A549 (cell line): ENCODE results near the gene ZNF135. TPM values are rescaled to one million over a fixed set of nuclear protein-coding genes. Genes with fewer than 3 reads are reported as not detected.

Experiments used
- ATAC-seq, 2 experiments: fragments of 200-7000 bp in 1 of 2; fragments of >200 bp in 1 of 2; cut with Nextera tagmentation in 1 of 2; cut with Tn5 transposase in 1 of 2; 3 replicates each; pipeline versions ENCODE4 v1.8.0 to v1.9.1; 2018 to 2020; ENCODE audit warnings: mild to moderate bottlenecking in 1 of 2, moderate library complexity in 1 of 2
- CTCF ChIA-PET: fragments of 300-600 bp; sonication (Branson Sonifier 250); formaldehyde crosslinking; extraction: SDS; loops from one replicate; lab custom pipeline; 2021; ENCODE audit warnings: antibody characterized with exemption, inconsistent platforms; lab: Yijun Ruan, JAX
- POLR2A ChIA-PET: fragments of 350-600 bp; formaldehyde crosslinking; extraction: SDS; loops from one replicate; lab custom pipeline; 2021; ENCODE audit warnings: antibody characterized with exemption, inconsistent platforms; lab: Yijun Ruan, JAX
- DNase-seq, 2 experiments: peaks; one replicate each; pipeline versions ENCODE4 v3.0.0 to v3.0.0-alpha.2; 2011 to 2016; ENCODE audit warnings: low read depth in 1 of 2, low spot score in 1 of 2
- FAIRE-seq: peaks from 2 replicates; lab custom pipeline; 2011; peaks lifted over from hg19 to GRCh38; lab: Jason Lieb, UNC
- H3K27ac ChIP-seq, 2 experiments: fragments of >200 bp; sonication (Bioruptor Twin); formaldehyde crosslinking; 3 replicates each; pipeline ENCODE4 v1.5.1; 2016 to 2017
- H3K4me1 ChIP-seq: fragments of >200 bp; sonication (Bioruptor Twin); formaldehyde crosslinking; 3 replicates; pipeline ENCODE4 v1.6.1; 2016
- H3K4me2 ChIP-seq: fragments of >200 bp; sonication (Bioruptor Twin); formaldehyde crosslinking; 3 replicates; pipeline ENCODE4 v1.6.1; 2016
- H3K4me3 ChIP-seq: fragments of >200 bp; sonication (Bioruptor Twin); formaldehyde crosslinking; 3 replicates; pipeline ENCODE4 v1.5.1; 2016
- H3K9me3 ChIP-seq: fragments of >200 bp; sonication (Bioruptor Twin); formaldehyde crosslinking; 3 replicates; pipeline ENCODE4 v1.6.1; 2016
- BCL3 ChIP-seq: fragments of >200 bp; sonication (Bioruptor Twin); formaldehyde crosslinking; IDR thresholded peaks from 3 replicates; pipeline ENCODE4 v1.6.1; 2016
- CBX8 ChIP-seq: fragments of 200-600 bp; sonication (generic); IDR thresholded peaks from 2 replicates; pipeline ENCODE4 v1.6.1; 2016
- CEBPB ChIP-seq, 2 experiments: fragments of >200 bp in 1 of 2; sonication (Bioruptor Twin) in 1 of 2; formaldehyde crosslinking in 1 of 2; IDR thresholded peaks; 2 replicates each; pipeline ENCODE4 v1.6.1; 2012 to 2016
- E2F6 ChIP-seq: IDR thresholded peaks from 2 replicates; pipeline ENCODE4 v1.6.1; 2012; ENCODE audit warnings: low read depth, borderline replicate concordance
- EHMT2 ChIP-seq: fragments of 200-600 bp; sonication (generic); IDR thresholded peaks from 2 replicates; pipeline ENCODE4 v1.6.1; 2016; ENCODE audit warnings: antibody characterized with exemption, low read depth, mild to moderate bottlenecking, moderate library complexity
- ELK1 ChIP-seq: fragments of 150-350 bp; IDR thresholded peaks from 2 replicates; pipeline ENCODE4 v1.6.1; 2014; ENCODE audit warnings: low read depth, mild to moderate bottlenecking, low read length
- FOSB ChIP-seq: fragments of 250-450 bp; sonication (Bioruptor Pico); IDR thresholded peaks from 2 replicates; pipeline ENCODE4 v1.5.0; 2020; ENCODE audit warnings: mild to moderate bottlenecking, moderate library complexity
- FOSL2 ChIP-seq, 2 experiments: fragments of 450-650 bp in 1 of 2; fragments of >200 bp in 1 of 2; sonication (Bioruptor Twin) in 1 of 2; formaldehyde crosslinking; IDR thresholded peaks; 2 replicates each; pipeline versions ENCODE4 v1.5.0 to v1.6.1; 2016 to 2020; ENCODE audit warnings: mild to moderate bottlenecking in 1 of 2, moderate library complexity in 1 of 2
- HDAC2 ChIP-seq: fragments of 200-600 bp; sonication (generic); IDR thresholded peaks from 2 replicates; pipeline ENCODE4 v1.6.1; 2016
- HES2 ChIP-seq: fragments of >200 bp; sonication (Bioruptor Twin); formaldehyde crosslinking; IDR thresholded peaks from 2 replicates; pipeline ENCODE4 v1.6.1; 2016
- HEYL ChIP-seq: fragments of 250-450 bp; sonication (Bioruptor Pico); IDR thresholded peaks from 2 replicates; pipeline ENCODE4 v1.8.0; 2021; ENCODE audit warnings: mild to moderate bottlenecking, moderate library complexity
- HOXB13 ChIP-seq: fragments of 250-450 bp; sonication (Bioruptor Pico); IDR thresholded peaks from 2 replicates; pipeline ENCODE4 v1.5.0; 2020; ENCODE audit warnings: low read depth, mild to moderate bottlenecking, moderate library complexity
- HOXB5 ChIP-seq: fragments of 250-450 bp; sonication (Bioruptor Pico); IDR thresholded peaks from 2 replicates; pipeline ENCODE4 v1.5.0; 2020; ENCODE audit warnings: mild to moderate bottlenecking, moderate library complexity
- JUNB ChIP-seq: fragments of >200 bp; sonication (Bioruptor Twin); formaldehyde crosslinking; IDR thresholded peaks from 2 replicates; pipeline ENCODE4 v1.6.1; 2016
- KDM1A ChIP-seq: fragments of 200-600 bp; sonication (generic); IDR thresholded peaks from 2 replicates; pipeline ENCODE4 v1.6.1; 2016; ENCODE audit warnings: low read depth, mild to moderate bottlenecking
- KDM5A ChIP-seq: fragments of 200-600 bp; sonication (generic); IDR thresholded peaks from 2 replicates; pipeline ENCODE4 v1.6.1; 2016; ENCODE audit warnings: antibody characterized with exemption, mild to moderate bottlenecking
- MAX ChIP-seq: IDR thresholded peaks from 2 replicates; pipeline ENCODE4 v1.6.1; 2012
- MAZ ChIP-seq: fragments of 150-350 bp; IDR thresholded peaks from 2 replicates; pipeline ENCODE4 v1.6.1; 2014; ENCODE audit warnings: antibody characterized with exemption, low read depth, low read length, borderline replicate concordance
- NFE2L2 ChIP-seq: fragments of 150-350 bp; conservative IDR thresholded peaks from 2 replicates; pipeline ENCODE4 v1.6.1; 2014; ENCODE audit warnings: low read length
- NR3C1 ChIP-seq: fragments of >200 bp; sonication (Bioruptor Twin); formaldehyde crosslinking; IDR thresholded peaks from 3 replicates; pipeline ENCODE4 v1.6.1; 2017
- PHF8 ChIP-seq: fragments of 200-600 bp; sonication (generic); IDR thresholded peaks from 2 replicates; pipeline ENCODE4 v1.6.1; 2016; ENCODE audit warnings: low read depth, mild to moderate bottlenecking, antibody characterized with exemption, moderate library complexity, borderline replicate concordance
- RARB ChIP-seq: fragments of 250-450 bp; sonication (Bioruptor Pico); IDR thresholded peaks from 2 replicates; pipeline ENCODE4 v1.8.0; 2021; ENCODE audit warnings: mild to moderate bottlenecking, moderate library complexity
- RFX5 ChIP-seq: fragments of 450-650 bp; IDR thresholded peaks from 2 replicates; pipeline ENCODE4 v1.7.1; 2014; ENCODE audit warnings: antibody characterized with exemption, mild to moderate bottlenecking, moderate library complexity
- RNF2 ChIP-seq: fragments of 200-600 bp; sonication (generic); IDR thresholded peaks from 2 replicates; pipeline ENCODE4 v1.6.1; 2016; ENCODE audit warnings: low read depth, mild to moderate bottlenecking, antibody characterized with exemption, moderate library complexity, borderline replicate concordance
- USF2 ChIP-seq: fragments of 450-650 bp; IDR thresholded peaks from 2 replicates; pipeline ENCODE4 v1.6.1; 2014; ENCODE audit warnings: antibody characterized with exemption
- ZFP36 ChIP-seq: fragments of 450-650 bp; IDR thresholded peaks from 2 replicates; pipeline ENCODE4 v1.6.1; 2014; ENCODE audit warnings: borderline replicate concordance; ENCODE audit not compliant: partially characterized antibody
- ZNF302 ChIP-seq: fragments of 250-450 bp; sonication (Bioruptor Pico); IDR thresholded peaks from 2 replicates; pipeline ENCODE4 v1.9.0; 2021; ENCODE audit warnings: inconsistent platforms, mild to moderate bottlenecking, moderate library complexity
- WGBS: methylation state at CpG from one replicate; pipeline ENCODE4 v1.1.6; 2017; ENCODE audit errors: missing lambda C conversion rate; 5-methylcytosine and 5-hydroxymethylcytosine counted together
- polyA plus RNA-seq, 4 experiments: library from polyadenylated mRNA; depleted of rRNA in 3 of 4; stranded (reverse); fragments of >200 nt; fragmentation: RNase III in 1 of 4; extraction: RNeasy Plus Mini Kit Qiagen cat#74134 plus additional on column Dnase treatment in 1 of 4; gene quantifications; 2 replicates in 3 of 4; 3 replicates in 1 of 4; pipeline ENCODE4 v1.2.3, GENCODE V29; 2011 to 2017

ZNF135 gene
- polyA plus RNA-seq, 2 of the 4 experiments (the other 2 are of a cell fraction), result not detected

GRCh38 chr19:58038688-58039204 is 20.3 kb upstream of the ZNF135 start:
- H3K4me3 ChIP-seq, result no peak overlapping the region
- DNase-seq (no peak), FAIRE-seq (no peak), ATAC-seq (no peak)
- H3K27ac ChIP-seq, result no peak overlapping the region
- ChIA-PET CTCF (no interaction called here), POLR2A (no interaction called here)
- H3K4me1 ChIP-seq, result no peaks in the 10 kb centered on the region
- H3K4me2 ChIP-seq, result no peak overlapping the region
- WGBS, result 17% methylated on average over 8 of the region's 8 CpGs
- H3K9me3 ChIP-seq, result peaks cover 76% of the 10 kb centered on the region
- TF ChIP-seq FOSL2 (IDR thresholded peaks at IDR 0.05), result no peak
- TF ChIP-seq FOSL2 (CRISPR knock-in tag; IDR thresholded peaks at IDR 0.05), result no peak
- no peak for TF ChIP-seq ELK1
- TF ChIP-seq E2F6, result no peak
- TF ChIP-seq HOXB5 (CRISPR knock-in tag), result no peak
- TF ChIP-seq RARB (CRISPR knock-in tag), result no peak
- no peak for TF ChIP-seq RFX5
- no peak for TF ChIP-seq JUNB
- TF ChIP-seq BCL3, result no peak
- no peak for TF ChIP-seq EHMT2
- no peak for TF ChIP-seq NR3C1
- no peak for TF ChIP-seq ZFP36
- TF ChIP-seq MAX, result no peak
- no peak for TF ChIP-seq HES2
- TF ChIP-seq MAZ, result no peak

- TF ChIP-seq HEYL (CRISPR knock-in tag) (no peak), HOXB13 (CRISPR knock-in tag) (no peak), JUNB (no peak), KDM5A (no peak), CEBPB (IDR thresholded peaks at IDR 0.05) (no peak), ZNF302 (no peak), MAZ (no peak), NFE2L2 (no peak), FOSB (CRISPR knock-in tag) (no peak), USF2 (no peak), HDAC2 (no peak), PHF8 (no peak), RNF2 (no peak), RFX5 (no peak), FOSL2 (IDR thresholded peaks at IDR 0.05) (no peak), FOSL2 (CRISPR knock-in tag; IDR thresholded peaks at IDR 0.05) (no peak), CBX8 (no peak), KDM1A (no peak), HOXB5 (CRISPR knock-in tag) (no peak)
- TF ChIP-seq, all 56 proteins: peak for 0
- FAIRE-seq, result no peak
- WGBS, result 43% methylated on average over 21 of the region's 21 CpGs
- Histone ChIP-seq H3K9me3 (peaks cover 78% of the 10 kb centered on the region), H3K4me1 (no peaks in the 10 kb centered on the region), H3K4me2 (no peak overlapping the region), H3K27ac (no peak overlapping the region), H3K4me3 (no peak overlapping the region)
- ChIA-PET POLR2A (no interaction called here), CTCF (no interaction called here)
- no peak for ATAC-seq
- DNase-seq, result no peak
Measured at GRCh38 chr19:58040751-58041525, 18.1 kb upstream of the ZNF135 start.
